ENCODE measurements around the gene NRIP1. TPM values are rescaled to one million over a fixed set of nuclear protein-coding genes. Genes with fewer than 3 reads are reported as not detected.

Gene NRIP1
- total and polyA plus RNA-seq, 2 of the 13 experiments (the other 11 are each of a cell fraction or from before 2014, with no cell fraction given), result 21.0 to 69.0 TPM

DNA sequence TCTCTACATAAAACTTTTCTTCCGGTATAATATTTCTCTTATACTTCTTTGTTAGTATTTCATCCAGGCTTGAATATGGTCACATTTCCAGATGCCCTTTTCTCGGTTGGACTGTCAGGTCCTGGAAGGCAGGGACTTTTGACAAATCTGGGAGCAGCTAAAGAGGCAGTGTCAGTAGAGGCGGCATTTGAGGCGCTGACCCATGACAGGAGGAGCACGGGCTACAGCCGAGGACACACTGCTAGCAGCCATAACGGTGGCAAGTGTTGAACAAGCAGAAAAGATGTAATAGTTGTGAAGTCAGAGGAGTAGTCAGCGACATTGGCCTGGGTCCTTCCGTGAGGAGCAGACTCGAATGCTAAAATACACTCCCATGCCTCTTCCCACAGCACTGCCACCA is 14.5 kb upstream of the NRIP1 start (continued):
- TF ChIP-seq CREM (IDR thresholded peaks at IDR 0.05), result no peak
- TF ChIP-seq CREM (CRISPR knock-in tag; IDR thresholded peaks at IDR 0.05), result no peak
- no peak for TF ChIP-seq LCORL (IDR thresholded peaks at IDR 0.05)
- TF ChIP-seq LCORL (CRISPR knock-in tag; IDR thresholded peaks at IDR 0.05), result no peak

DNA sequence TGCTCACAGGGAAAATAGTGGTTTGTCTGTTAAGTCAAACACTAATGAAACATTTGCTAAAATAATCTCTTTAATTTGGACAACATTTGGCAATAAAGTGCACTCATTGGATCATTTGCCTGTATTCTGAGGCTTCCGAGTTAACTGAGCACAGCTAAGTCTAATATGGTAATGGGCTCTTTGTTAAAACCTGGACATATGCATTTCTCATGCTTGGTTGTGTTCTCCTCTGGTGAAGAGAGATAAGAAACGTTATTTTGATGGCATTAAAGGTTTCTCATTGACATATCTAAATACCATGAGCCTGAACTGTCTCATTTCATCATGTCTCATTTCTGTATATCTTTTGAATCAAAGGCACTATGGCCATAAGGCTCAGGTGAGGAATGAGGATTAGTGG is 13.4 kb upstream of the NRIP1 start:
- in situ Hi-C loops (cut with HindIII; ENCODE audit: extremely low pct_ligation_motif_present, low pct_unique_long_range_greater_than_20kb) (no loop called here), intact Hi-C loops (cut with micrococcal nuclease; ENCODE audit: unreplicated experiment) (no loop called here)
- no TSS peak for BruUV-seq (replicated peaks)
- ChIA-PET POLR2A (no interaction called here), CTCF (ENCODE audit: low intra/inter-chr PET ratio, low total read pairs) (no interaction called here)
- 45% methylated on average over 2 of the region's 2 CpGs for WGBS (ENCODE audit: low lambda C conversion rate)
- DNase-seq (ENCODE audit: low spot score) (no peak), ATAC-seq (no peak), FAIRE-seq (no peak)
- H3K4me1 ChIP-seq (ENCODE audit: insufficient read depth, low read length), result no peaks in the 10 kb centered on the region
- H3K79me2 ChIP-seq (ENCODE audit: insufficient read depth, low read length), result no peaks in the 10 kb centered on the region
- H3K27me3 ChIP-seq (ENCODE audit: control insufficient read depth in 1 of 2, insufficient read depth in 2 of 2, low read length in 2 of 2), result no peaks in the 10 kb centered on the region
- no peaks in the 10 kb centered on the region for H3K36me3 ChIP-seq (replicated peaks in 1 of 2; ENCODE audit: control insufficient read depth in 1 of 2, insufficient read depth in 2 of 2, low read length in 2 of 2)
- no peak overlapping the region for H3K9ac ChIP-seq (ENCODE audit: insufficient read depth, low read depth, low read length)
- H3K9me3 ChIP-seq (ENCODE audit: low read length), result no peaks in the 10 kb centered on the region
- no peak overlapping the region for H3K4me3 ChIP-seq (replicated peaks in 1 of 3; ENCODE audit: insufficient read depth in 1 of 3, low read depth in 2 of 3, low read length in 3 of 3)
- H3K4me2 ChIP-seq (ENCODE audit: low read depth, low read length), result no peak overlapping the region
- no peaks in the 10 kb centered on the region for H4K20me1 ChIP-seq (ENCODE audit: insufficient read depth, low read length)
- TF ChIP-seq, protein P1, sequence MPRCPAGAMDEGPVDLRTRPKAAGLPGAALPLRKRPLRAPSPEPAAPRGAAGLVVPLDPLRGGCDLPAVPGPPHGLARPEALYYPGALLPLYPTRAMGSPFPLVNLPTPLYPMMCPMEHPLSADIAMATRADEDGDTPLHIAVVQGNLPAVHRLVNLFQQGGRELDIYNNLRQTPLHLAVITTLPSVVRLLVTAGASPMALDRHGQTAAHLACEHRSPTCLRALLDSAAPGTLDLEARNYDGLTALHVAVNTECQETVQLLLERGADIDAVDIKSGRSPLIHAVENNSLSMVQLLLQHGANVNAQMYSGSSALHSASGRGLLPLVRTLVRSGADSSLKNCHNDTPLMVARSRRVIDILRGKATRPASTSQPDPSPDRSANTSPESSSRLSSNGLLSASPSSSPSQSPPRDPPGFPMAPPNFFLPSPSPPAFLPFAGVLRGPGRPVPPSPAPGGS (CRISPR knock-in tag; IDR thresholded peaks at IDR 0.05), result no peak
- TF ChIP-seq, protein P2, sequence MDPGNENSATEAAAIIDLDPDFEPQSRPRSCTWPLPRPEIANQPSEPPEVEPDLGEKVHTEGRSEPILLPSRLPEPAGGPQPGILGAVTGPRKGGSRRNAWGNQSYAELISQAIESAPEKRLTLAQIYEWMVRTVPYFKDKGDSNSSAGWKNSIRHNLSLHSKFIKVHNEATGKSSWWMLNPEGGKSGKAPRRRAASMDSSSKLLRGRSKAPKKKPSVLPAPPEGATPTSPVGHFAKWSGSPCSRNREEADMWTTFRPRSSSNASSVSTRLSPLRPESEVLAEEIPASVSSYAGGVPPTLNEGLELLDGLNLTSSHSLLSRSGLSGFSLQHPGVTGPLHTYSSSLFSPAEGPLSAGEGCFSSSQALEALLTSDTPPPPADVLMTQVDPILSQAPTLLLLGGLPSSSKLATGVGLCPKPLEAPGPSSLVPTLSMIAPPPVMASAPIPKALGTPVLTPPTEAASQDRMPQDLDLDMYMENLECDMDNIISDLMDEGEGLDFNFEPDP (CRISPR knock-in tag; conservative IDR thresholded peaks at IDR 0.05), result no peak
- no peak for TF ChIP-seq ZNF761 (CRISPR knock-in tag; conservative IDR thresholded peaks at IDR 0.05)
- no peak overlapping the region for H3K27ac ChIP-seq (ENCODE audit: extremely low read length, insufficient read depth, low read length)
- H2AFZ ChIP-seq (ENCODE audit: low read length), result no peak overlapping the region

All from HepG2 (cell line).